Stimulated activated CD4-positive, alpha-beta T cell treated with anti-CD3 and anti-CD28 coated beads, TNF-alpha, amount 100 ng/mL, for 4 hours (primary cell): ENCODE results near the gene CDADC1.
"Not testable (repeated sequence)": the region's sequence is repeated elsewhere in the genome, so short reads cannot be mapped to it uniquely, and the experiment has no call there.

Experiments
- DNase-seq, 3 experiments: peaks; one replicate each; pipeline ENCODE4 v3.0.0-alpha.2; 2020; ENCODE audit warnings: low read depth in 3 of 3

Gene CDADC1

GRCh38 chr13:49238621-49239020 lies 9.1 kb upstream of the CDADC1 start:
- no peak for DNase-seq

GRCh38 chr13:49240017-49240416 lies 7.7 kb upstream of the CDADC1 start:
- DNase-seq = no peak

- no peak for DNase-seq
These were observed 6.4 kb upstream of the CDADC1 start for GRCh38 chr13:49241296-49241695.

- DNase-seq = no peak
These were observed 2.6 kb upstream of the CDADC1 start for GRCh38 chr13:49245101-49245500.

- no peak for DNase-seq
These were observed 679 bp upstream of the CDADC1 start for GRCh38 chr13:49246850-49247642.

- no peak for DNase-seq
These were observed 887 bp downstream of the CDADC1 start for GRCh38 chr13:49248622-49249002.

GRCh38 chr13:49251326-49251725 lies 3.6 kb downstream of the CDADC1 start:
- DNase-seq = no peak

- no peak for DNase-seq
These were observed 5.6 kb downstream of the CDADC1 start for GRCh38 chr13:49253310-49253709.

- no peak for DNase-seq
These were observed 6.3 kb downstream of the CDADC1 start for GRCh38 chr13:49254007-49254406.

- DNase-seq = no peak
These were observed 9.1 kb downstream of the CDADC1 start for GRCh38 chr13:49256841-49257240.

GRCh38 chr13:49258089-49258796 lies 10.5 kb downstream of the CDADC1 start:
- no peak for DNase-seq

GRCh38 chr13:49259586-49259985 lies 11.9 kb downstream of the CDADC1 start:
- DNase-seq = no peak

GRCh38 chr13:49262634-49263033 lies 14.9 kb downstream of the CDADC1 start:
- no peak for DNase-seq

- DNase-seq = no peak
These were observed 18.1 kb downstream of the CDADC1 start for GRCh38 chr13:49265822-49266221.

GRCh38 chr13:49271264-49271663 lies 23.5 kb downstream of the CDADC1 start:
- DNase-seq = no peak

- DNase-seq = no peak
These were observed 24.6 kb downstream of the CDADC1 start for GRCh38 chr13:49272296-49272695.

- DNase-seq = no peak
These were observed 30.5 kb downstream of the CDADC1 start for GRCh38 chr13:49278211-49278610.

- no peak for DNase-seq
These were observed 31.4 kb downstream of the CDADC1 start for GRCh38 chr13:49279112-49279511.

- DNase-seq = no peak
These were observed 32.2 kb downstream of the CDADC1 start for GRCh38 chr13:49279885-49280284.

- no peak for DNase-seq
These were observed 40.3 kb downstream of the CDADC1 start for GRCh38 chr13:49287995-49288394.

- no peak for DNase-seq
These were observed 40.7 kb downstream of the CDADC1 start for GRCh38 chr13:49288458-49288857.

GRCh38 chr13:49292742-49293486 lies 45.2 kb downstream of the CDADC1 start:
- DNase-seq = no peak

GRCh38 chr13:49294723-49295122 lies 47.0 kb downstream of the CDADC1 start:
- DNase-seq = not testable (repeated sequence)
